Measurements from ENCODE around the gene QSOX2. TPM values are rescaled to one million over a fixed set of nuclear protein-coding genes. Genes with fewer than 3 reads are reported as not detected.

The QSOX2 gene
- total RNA-seq, 1 experiment from 2014 or later = 40.0 TPM

GRCh38 chr9:136204145-136204805 is 41.3 kb downstream of the QSOX2 start:
- BruUV-seq (replicated peaks) = no TSS peak

More at GRCh38 chr9:136204145-136204805, 41.3 kb downstream of the QSOX2 start:
- Histone ChIP-seq H3K4me1 (ENCODE audit: control insufficient read depth, insufficient read depth, low read length) (peaks cover 2% of the 10 kb centered on the region; the same call in 1 of the 2 replicates), H3K4me3 (ENCODE audit: low read depth in 2 of 2, low read length in 2 of 2) (no peak overlapping the region), H3K27me3 (ENCODE audit: control insufficient read depth, insufficient read depth, low read length) (no peaks in the 10 kb centered on the region), H3K9me3 (ENCODE audit: control insufficient read depth, insufficient read depth, low read depth, low read length) (no peaks in the 10 kb centered on the region), H3K36me3 (ENCODE audit: control insufficient read depth, insufficient read depth, low read length) (no peaks in the 10 kb centered on the region), H3K27ac (ENCODE audit: low read length) (no peak overlapping the region)
- DNase-seq (ENCODE audit: low read depth, low spot score) (no peak), ATAC-seq (peak; percentile 23)
- in situ Hi-C loops (cut with HindIII; ENCODE audit: low pct_unique_long_range_greater_than_20kb, low sequenced_read_pairs) = no loop called here
- intact Hi-C loops (cut with micrococcal nuclease; ENCODE audit: unreplicated experiment) = no loop called here
- CTCF ChIA-PET = no interaction called here
- no peak for TF ChIP-seq SIN3A (IDR thresholded peaks at IDR 0.05; ENCODE audit: borderline replicate concordance, insufficient read depth, low read depth, low read length)
- no peak for TF ChIP-seq REST (IDR thresholded peaks at IDR 0.05; ENCODE audit: insufficient read depth in 1 of 2, low read depth in 2 of 2, low read length in 1 of 2)
- no peak for TF ChIP-seq TCF7L2 (IDR thresholded peaks at IDR 0.05; ENCODE audit: low read depth, low read length)
- TF ChIP-seq CTCF (IDR thresholded peaks at IDR 0.05) = no peak
- no peak for TF ChIP-seq POLR2AphosphoS5 (IDR thresholded peaks at IDR 0.05; ENCODE audit: low read depth, low read length)
- POLR2A ChIA-PET = no interaction called here

Data from Panc1 (cell line).